Stimulated activated CD4-positive, alpha-beta T cell treated with anti-CD3 and anti-CD28 coated beads, Interleukin-4, amount 100 ng/mL, for 1 hour (primary cell): ENCODE data around the gene RBMS3.

Source experiments
- DNase-seq: peaks from one replicate; pipeline ENCODE4 v3.0.0-alpha.2; 2020

RBMS3 gene

DNA sequence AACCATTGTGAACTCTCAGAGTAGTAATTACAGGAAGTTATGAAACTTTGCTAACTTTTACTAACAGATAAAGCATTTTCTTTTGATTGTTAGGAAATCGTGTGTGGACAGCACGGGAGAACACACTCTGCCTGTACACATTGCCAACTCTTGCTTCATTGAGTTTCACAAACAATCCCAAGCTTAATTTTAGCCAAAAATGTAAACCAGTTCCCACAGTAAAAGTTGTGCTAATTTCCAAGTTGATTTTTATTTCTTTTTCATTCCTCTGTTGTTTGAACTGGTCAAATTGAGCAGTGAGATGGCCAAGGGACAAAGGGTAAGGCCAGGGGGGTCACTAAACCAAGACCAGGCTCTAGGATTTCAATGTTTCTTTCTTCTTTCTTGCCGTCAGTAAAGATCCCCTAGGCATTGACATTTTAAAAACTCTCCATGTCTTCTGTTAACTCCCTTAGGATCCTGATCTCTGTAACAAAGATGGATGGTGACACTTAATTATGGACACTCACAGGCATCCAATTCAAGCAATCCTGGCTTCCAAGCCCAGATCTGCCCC is 414.9 kb downstream of the RBMS3 start:
- no peak for DNase-seq

DNA sequence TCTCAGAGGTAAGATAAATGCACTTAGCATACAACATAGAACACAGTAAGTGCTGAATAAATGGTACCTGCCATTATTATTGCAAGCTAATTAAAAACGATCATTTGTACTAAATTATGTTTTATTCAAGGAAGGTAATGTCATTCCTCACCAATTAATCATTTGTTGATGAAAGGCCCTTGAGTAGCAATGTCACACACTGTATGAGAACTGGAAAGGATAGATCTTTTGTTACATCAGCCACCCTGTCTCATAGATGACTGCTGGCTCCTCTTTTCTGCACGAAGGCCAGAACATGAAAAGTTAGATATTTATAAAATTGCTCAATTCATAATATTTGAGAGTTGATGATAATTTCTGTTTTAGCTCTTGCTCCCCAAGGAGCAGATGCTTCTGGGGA is 415.4 kb downstream of the RBMS3 start:
- DNase-seq: no peak

DNA sequence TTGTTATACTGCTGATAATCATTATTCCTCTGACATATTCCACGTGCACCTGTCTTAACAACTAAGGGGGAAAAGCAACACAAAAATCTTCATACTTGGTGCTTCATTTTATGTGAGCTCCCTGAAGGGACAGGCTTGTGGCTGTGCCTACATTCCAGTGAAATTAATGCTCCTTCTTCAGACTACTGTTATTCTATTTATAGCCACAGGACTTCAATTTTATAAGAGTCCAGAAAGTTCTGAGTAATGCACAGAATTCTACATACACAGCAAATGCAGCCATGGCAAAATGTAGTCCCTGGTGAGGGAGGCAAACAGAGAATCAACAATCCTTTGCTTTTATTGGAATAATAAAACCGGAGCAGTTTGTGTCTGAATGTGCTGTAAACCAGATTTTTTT is 417.1 kb downstream of the RBMS3 start:
- no peak for DNase-seq

DNA sequence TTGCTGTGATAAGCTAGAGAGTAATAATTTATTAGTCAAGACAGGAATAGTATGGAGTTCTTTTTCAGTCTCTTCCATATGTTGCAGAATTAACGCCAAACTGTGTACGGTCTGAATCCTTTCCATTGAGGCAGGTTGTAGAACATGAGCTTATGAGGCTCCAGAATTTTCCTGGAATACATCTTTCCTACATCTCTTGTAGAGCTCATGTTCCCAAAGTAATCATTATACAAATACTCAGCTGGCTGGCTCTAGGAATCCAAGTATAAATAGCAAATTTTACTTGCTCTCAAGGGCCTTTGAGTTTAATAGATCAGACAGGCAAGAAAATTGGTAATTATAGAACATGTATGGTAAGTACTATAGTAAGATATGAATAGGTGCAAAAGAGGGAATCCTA is 419.4 kb downstream of the RBMS3 start:
- DNase-seq: no peak

DNA sequence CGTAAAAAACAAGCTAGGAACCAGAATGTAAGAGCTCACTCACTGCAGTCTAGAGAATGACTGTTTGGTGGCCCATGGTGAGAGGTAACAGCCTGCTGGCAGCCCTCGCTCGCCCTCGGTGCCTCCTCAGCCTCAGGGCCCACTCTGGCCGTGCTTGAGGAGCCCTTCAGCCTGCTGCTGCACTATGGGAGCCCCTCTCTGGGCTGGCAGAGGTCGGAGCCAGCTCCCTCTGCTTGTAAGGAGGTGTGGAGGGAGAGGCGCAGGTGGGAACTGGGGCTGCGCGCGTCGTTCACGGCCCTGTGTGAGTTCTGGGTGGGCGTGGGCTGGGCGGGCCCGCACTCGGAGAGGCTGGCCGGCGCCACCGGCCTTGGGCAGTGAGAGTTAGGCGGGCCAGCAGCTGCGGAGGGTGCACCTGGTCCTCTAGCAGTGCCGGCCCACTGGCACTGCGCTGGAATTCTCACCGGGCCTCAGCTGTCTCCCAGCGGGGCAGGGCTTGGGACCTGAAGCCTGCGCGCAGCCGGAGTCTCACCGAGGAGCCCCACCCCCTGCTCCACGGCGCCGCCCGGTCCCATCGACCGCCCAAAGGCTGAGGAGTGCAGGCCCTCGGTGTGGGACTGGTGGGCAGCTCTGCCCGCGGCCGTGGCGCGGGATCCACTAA is 420.6 kb downstream of the RBMS3 start:
- DNase-seq: no peak

DNA sequence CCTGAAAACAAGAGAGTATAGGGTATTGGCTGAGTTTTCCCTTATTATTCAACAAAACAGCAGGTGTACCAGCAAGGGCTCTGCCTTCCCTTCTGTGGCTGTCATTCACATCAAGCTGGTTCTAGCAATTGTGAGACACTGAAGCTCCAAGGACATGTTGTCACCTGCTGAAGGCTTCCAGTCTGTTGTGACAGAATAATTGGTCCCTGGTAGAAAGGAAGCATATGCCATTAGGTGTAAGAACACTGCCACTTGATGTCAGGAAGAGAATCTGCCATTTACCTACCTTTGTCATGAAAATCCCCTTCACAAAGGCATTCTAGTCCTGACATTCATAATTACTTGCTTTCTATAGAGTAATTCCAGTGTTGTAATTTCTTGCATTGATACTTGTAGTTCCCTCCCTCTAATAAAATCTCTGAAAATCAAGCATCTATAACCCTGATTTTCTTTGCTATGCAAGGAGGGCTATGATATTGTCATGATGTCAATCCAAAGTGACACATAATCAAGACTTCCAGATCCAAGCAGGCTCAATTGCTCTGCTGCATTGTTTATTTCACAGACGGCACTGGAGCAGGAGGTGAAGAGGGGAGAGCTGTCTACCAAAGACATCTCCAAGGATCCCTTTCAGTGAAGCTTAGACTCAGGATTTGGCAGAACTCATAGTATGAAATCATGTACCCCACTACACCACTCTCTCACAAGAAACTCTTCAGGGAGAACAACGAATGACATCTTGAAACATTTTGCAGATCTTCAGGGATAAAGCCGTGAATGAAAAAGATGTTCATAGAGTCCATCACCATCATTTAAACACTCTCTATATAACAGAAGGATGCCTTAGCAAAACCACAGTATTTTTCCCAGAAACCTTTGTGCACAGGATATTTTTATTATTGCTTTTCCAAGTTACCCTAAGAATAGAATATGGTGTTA is 425.3 kb downstream of the RBMS3 start:
- DNase-seq: no peak

DNA sequence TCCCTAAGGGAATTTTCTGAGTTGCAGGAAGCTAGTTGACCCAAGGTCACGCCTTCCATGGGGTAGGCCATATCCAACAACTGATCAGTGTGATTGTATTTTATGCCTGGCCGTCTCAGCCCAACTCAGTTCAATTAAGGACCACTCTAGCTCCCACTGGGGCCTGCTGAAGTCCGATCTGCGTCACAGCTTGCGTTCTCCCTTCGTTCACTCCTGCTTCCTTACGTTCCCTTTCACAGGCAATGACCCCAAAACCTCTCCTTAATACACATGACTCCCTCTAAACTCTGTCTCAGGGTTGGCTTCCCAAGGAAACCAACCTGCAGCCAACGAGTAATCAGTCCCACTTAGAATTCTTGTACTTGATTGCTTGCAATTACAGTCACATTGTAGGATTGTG is 428.0 kb downstream of the RBMS3 start:
- no peak for DNase-seq

DNA sequence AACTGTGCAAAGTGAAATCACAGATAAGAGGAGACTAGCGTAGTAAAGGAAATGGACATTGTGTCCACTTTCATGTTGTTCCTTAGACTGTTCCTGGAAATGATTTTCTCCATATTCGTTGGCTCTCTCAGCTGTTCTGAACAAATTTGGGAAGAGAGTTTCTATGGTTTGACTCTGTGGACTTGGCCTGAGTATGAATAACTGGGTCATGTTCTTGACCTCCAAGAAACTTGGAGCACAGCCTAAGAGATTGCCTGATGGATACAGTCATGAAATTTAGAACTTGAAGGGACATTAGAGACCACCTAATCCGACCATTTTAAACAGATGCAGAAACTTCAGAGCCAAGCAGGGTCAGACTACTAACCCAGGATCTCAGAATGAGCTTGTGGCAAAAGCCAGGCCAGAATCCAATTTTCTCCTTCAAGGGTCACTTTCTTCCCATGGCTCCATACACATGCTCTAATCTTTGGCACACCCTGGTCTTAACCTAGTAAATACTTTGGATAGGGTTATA is 430.4 kb downstream of the RBMS3 start:
- no peak for DNase-seq

DNA sequence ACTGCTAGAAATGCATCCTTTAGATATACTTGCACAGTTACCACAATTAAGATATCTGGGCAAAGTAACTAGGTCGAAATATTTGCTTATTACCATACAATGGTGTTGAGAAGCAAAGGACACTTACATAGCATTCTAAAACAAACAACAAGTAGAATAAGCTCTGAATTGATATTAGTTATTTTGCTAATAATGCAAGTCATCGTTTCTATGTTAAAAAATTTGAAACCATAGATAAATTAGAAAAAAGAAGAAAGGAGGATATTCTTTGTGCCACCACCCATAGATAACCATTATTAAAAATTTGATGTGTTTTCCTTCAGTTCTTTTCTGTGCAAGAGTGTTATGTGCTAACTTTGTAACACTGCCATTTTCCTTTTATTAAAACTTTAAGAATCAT is 435.3 kb downstream of the RBMS3 start:
- no peak for DNase-seq

DNA sequence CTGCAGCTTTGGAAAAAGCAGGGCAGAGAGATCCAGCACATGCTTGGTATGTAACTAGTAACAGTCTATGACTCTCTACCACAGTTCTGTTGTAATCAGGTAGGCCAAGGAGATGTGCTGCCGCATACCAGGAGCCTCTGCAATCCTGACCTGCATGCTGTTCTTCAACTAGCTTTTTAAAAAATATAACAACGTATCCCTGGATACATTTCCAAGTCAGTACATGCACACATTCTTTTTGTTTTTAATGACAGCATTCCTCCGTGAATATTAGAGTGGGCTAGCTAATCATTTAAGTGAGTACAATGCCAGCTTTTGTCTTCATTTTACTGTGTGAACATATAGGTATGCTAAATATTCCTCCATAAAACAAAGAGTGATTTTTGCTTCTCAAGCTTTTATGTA is 437.8 kb downstream of the RBMS3 start:
- DNase-seq: no peak

DNA sequence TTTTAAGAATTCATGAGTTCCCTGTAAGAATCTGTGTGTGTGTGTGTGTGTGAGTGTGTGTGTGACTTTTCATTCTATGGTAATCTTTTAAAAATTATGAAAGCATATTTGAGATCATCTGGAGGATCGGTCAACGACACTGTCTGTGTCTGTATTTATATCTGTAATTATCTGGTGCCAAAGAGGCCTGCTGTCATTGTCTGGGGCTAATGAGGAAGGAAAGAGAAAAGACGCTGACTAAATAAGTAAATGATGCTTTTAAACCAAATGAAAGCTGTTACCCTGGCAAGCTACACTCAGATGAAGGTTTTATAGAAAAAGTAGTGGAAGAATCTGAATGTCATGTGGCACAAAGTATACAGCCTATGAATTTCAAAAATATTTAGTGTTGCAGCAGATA is 439.8 kb downstream of the RBMS3 start:
- DNase-seq: no peak

DNA sequence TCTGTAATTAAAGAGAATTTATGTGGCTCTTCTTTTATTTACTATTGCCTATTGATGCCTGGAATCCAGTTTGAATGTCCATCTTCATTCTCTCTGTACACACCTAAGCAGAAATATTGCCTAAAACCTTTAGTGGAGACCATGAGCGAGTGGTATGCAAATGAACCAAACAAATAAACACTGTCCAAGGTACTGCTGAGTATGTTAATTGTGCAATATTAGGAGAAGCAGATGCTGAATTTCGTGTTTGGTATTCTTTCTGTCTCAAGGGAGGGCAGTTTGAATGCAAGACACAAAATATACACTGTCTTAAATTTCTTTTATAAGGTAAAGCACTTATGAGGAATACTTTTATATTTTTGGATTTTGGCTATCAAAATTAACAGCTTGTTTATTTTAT is 440.9 kb downstream of the RBMS3 start:
- no peak for DNase-seq

DNA sequence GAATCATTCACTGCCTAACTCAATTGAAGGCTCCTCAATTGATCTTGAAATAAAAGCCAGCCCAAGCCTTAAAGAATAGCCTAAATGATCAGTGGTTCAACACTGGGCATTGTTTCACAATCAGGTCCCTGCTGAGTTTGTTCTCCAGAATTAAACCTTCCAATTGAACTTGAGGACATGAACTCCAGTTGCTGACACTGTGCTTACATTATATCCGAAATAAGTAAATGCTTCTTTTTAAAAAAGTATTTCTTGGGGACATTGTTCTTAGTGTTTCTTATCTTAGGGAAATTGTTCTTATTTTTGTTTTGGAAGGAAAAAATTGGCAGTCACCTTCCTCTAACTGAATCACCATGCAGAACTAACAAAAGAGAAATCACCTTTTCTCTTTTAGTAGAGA is 450.2 kb downstream of the RBMS3 start:
- no peak for DNase-seq

DNA sequence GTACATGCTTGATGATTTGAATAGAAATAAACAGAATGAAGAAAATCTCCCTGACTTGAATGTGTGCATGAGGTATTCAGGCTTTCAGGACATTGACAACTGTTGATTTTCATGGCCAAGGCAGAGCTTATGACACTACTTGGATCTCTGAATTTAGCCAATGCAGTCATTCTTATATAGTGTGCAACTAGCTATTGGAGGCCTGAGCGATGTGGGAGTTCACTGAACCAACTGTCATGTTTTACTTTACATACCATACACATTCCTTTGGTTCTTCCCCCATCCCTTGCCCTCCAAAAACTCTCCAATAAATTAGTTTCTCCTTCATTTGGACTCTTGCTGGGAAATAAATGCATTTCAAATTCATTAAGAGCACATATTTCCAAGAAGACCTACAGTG is 460.4 kb downstream of the RBMS3 start:
- no peak for DNase-seq

DNA sequence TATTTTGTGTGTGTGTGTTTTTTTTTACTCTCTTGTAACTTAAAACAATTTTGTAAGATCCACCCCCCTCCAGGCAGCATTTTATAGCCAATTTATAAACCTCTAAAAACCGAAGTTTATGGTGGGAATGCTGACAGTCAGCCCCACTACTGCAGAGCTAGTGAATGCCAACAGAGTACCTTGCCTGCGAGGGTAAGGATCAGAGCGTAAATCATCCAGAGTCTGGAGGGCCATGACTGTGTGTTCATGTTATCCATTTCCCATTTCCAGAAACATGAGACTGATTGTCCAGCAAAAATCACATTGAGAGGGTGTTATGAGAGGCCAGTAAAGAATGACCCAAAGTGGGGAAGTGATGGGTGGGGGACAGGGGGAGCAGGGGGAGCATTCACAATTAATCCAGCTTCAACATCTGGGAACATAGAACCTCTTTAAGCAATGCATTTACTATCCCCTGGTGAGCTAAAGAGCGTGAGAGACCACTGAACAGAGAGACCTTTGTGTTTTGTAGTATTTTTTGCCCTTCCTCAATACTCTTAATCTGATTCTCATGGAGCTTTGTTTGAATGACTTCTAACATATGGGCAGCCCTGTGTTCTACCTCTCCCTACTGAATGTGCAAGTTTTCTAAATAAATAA is 464.5 kb downstream of the RBMS3 start:
- no peak for DNase-seq

DNA sequence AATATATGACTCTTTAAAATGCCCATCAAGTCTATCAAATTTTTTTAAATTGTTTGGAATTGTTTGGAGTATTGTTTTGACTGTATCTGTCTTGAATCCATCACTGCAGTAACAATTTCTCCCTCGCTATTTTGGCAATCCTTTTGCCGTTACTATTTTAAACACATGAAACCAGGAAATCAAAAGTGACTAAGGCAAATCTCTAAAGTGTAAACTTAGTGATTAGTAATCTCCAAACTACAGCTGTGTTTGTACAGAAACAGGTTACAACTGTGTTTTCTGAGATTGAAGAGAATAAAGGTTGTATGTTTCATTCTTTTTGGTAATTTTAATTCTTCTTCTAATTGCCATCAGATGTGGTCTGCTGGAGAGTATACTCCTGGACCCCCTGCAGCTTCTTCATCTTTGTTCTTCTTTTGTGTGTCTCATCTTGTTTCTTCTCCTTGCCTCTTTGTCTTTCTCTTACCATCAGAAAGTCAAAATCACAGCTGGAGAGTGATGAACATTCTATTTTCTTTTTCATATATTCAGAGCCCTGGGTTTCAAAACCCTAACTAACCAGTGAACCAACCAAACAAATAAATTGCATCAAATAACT is 465.4 kb downstream of the RBMS3 start:
- no peak for DNase-seq

DNA sequence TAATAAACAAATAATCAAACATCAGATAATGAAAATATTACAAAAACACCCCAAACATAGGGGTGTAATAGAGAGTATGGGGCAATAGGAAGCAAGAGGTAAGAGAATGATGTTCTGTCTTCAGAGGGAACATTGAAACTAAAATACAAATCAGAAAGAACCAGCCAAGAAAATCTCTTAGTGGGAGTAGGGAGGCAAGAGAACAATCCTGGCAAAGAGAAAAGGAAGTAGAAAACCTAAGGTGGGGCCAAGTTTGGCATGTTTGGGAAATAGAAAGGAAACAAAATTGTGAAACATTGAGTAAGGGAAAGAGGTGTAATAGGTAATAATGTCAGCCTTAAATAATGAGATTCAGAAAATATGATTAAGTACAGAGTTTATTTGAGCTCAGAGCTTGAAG is 467.1 kb downstream of the RBMS3 start:
- no peak for DNase-seq

DNA sequence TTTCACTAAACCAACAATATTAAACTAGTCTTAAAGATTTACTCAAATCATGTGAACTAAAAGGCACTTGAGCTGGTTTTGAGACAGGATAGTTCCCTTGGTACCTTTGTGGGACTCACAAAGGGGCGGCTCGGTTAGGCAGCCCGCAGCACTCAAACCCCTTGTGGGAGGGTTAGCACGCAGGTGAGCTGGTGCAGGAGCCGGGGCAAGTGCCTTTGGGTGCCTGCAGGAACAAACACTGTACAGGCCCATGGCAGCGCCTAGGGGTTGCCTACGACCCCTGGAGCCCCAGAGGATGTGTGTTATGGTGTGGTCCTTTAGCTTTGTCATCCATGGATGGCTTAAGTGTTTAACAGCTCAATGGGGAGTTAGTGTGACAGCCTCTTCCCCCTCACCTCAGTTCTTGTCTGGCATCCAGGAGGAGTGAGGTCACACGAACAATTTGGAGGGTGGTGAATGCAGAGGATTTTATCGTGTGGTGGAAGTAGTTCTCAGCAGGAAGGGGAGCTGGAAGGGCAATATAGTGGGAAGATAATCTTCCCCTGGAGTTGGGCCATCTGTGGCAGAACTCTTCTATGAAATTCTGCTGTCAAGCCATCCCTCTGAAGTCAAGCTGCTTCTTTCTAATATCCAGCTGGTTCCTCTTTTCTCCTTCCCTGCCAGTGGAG is 470.9 kb downstream of the RBMS3 start:
- DNase-seq: no peak

DNA sequence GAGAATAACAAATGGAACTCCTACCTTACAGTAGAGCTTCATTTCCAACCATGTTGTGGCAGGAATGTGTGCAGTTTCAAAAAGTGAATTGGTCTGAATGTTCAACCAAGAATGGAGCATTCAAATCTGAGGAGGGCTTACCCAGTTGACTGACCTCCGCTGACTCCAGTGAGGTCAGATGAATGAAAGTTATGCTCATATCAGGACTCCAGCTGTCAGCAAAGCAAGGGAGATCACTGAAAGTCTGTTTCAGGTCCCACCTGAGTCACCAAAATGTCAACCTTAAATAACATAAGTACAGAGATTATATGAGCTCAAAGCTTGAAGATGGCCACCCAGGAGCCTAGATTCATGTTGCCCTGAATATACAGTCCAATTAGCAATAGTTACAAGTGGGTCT is 473.5 kb downstream of the RBMS3 start:
- no peak for DNase-seq

DNA sequence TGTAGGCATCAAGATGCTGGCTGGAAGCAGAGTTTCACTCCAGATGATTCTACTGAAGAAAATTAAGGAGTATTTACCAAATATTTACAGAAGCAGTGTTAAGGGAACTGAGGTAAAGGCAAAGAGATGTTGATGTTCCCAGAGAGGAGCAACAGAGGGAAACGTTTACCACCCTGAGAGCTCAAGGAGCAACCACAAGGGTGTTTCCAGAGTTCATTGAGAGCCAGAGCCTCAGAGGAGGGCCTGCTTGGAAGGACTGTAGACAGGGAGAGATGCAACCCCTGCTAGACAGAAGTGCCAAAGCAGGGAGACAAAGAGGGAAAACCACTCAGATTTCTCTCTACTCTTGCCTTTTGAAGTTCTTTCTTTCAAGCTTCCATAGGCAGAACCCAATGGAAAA is 474.5 kb downstream of the RBMS3 start:
- DNase-seq: no peak

DNA sequence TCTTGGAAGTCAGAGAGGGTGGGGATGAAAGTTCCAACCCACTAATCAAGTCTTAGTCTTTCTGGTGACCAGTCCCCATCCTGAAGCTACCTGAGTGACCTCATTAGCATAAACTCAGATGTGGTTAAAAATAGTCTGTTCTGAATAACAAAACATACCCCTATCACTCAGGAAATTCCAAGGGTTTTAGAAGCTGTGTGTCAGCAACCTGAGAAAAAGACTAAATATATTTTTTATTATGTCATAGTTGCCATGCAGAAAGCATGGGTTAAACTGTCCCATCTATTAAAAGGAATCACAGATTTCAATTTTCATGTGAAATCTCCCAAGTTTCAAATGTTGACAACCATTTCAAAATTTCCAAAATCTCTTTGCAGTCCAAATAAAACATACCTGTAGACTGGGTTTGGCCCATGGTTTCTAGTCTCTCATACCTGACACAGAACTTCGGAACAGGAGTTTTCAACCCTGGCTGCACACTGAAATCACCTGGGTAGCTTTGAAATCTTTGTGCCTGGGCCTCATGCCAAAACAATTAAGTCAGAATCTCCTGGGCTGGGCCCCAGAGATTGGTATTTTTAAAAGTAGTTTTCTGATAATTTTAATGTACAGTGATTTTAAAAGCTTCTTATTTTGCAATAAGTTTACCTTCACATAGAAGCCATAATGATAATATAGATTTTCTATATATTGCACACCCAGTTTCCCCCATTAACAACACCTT is 476.3 kb downstream of the RBMS3 start:
- DNase-seq: no peak

DNA sequence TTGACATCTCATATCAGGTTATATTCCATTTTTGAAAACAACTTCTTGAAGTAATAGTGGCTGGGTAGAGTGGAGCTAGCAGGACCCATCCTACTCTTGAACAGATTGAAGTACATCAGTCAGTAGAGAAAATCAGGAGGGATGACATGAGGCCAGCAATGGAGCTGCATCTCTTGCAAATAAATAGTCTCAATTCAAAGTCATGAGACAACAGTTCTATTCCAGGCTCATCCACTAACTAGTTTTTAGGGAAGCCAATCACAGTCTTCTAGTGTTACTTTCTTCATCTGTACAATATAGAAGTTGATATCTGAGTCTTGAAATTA is 477.2 kb downstream of the RBMS3 start:
- no peak for DNase-seq
